Measurements from ENCODE around the gene MUC5B. TPM values are rescaled to one million over a fixed set of nuclear protein-coding genes. Genes with fewer than 3 reads are reported as not detected.

MUC5B gene
- total RNA-seq, 1 donor from 2014 or later: 1.2 TPM

DNA sequence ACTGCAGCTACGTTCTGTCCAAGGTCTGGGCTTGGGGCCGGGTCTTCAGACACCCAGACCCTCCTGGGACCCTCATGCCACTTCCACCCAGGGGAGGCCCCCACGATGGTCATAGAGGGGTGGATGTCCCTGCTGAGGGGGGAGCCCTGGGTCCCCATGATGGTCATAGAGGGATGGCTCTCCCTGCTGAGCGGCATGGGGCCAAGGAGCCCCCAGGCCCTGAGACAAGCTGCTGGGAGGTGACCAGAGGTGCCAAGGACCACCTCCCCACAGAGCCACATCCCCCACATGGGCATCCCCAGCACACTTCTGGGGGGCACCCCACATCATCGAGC lies 7.2 kb downstream of the MUC5B start:
- H3K9me3 ChIP-seq: no peaks in the 10 kb centered on the region
- no peaks in the 10 kb centered on the region for H3K27me3 ChIP-seq
- no peak overlapping the region for H3K4me3 ChIP-seq
- DNase-seq (peak; percentile 44), ATAC-seq (no peak)
- intact Hi-C loops (cut with DNase I): no loop called here
- H3K36me3 ChIP-seq: no peaks in the 10 kb centered on the region
- no peaks in the 10 kb centered on the region for H3K4me1 ChIP-seq
- H3K27ac ChIP-seq: no peak overlapping the region
- TF ChIP-seq, protein P1, sequence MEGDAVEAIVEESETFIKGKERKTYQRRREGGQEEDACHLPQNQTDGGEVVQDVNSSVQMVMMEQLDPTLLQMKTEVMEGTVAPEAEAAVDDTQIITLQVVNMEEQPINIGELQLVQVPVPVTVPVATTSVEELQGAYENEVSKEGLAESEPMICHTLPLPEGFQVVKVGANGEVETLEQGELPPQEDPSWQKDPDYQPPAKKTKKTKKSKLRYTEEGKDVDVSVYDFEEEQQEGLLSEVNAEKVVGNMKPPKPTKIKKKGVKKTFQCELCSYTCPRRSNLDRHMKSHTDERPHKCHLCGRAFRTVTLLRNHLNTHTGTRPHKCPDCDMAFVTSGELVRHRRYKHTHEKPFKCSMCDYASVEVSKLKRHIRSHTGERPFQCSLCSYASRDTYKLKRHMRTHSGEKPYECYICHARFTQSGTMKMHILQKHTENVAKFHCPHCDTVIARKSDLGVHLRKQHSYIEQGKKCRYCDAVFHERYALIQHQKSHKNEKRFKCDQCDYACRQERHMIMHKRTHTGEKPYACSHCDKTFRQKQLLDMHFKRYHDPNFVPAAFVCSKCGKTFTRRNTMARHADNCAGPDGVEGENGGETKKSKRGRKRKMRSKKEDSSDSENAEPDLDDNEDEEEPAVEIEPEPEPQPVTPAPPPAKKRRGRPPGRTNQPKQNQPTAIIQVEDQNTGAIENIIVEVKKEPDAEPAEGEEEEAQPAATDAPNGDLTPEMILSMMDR (IDR thresholded peaks at IDR 0.05): no peak

DNA sequence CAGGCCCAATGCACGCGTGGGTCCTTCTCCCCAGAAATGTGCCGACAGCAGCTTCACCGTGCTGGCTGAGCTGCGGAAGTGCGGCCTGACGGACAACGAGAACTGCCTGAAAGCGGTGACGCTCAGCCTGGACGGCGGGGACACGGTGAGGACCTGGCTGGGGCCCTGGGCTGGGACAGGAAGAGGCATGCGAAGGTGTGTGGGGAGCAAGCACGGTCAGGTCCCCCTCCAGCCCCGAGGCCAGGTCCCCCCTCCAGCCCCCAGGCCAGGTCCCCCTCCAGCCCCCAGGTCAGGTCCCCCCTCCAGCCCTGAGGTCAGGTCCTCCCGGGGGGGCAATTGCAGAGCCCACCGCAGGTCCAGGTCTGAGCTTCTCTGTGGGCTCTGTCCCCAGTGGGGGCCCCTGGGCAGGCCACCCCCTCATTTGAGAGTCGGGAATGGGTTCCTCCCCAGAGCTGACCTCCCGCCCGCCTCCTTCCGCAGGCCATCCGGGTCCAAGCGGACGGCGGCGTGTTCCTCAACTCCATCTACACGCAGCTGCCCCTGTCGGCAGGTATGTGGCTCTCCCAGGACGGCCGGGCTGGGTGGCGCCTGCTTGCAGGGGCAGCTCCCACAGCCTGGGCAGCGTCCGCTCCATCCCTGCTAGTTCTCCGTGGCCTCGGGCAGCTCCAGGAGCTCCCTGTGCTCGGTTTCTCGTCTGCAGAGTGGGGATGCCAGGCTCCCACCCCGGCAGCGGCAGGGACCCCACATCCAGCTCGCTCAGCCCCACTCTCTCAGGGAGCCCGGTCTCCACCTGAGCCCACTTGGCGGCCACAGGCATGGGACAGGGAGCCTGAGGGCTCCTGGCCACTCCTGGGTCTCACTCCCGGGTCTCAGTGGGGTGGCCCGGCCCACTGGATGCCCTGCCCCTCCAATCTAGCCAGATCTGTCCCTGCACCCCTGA lies 7.9 kb downstream of the MUC5B start:
- intact Hi-C loops (cut with DNase I): no loop called here
- H3K4me1 ChIP-seq: no peaks in the 10 kb centered on the region
- TF ChIP-seq, protein P1 (IDR thresholded peaks at IDR 0.05): no peak
- H3K9me3 ChIP-seq: no peaks in the 10 kb centered on the region
- no peaks in the 10 kb centered on the region for H3K36me3 ChIP-seq
- no peak overlapping the region for H3K27ac ChIP-seq
- no peak overlapping the region for H3K4me3 ChIP-seq
- no peaks in the 10 kb centered on the region for H3K27me3 ChIP-seq
- DNase-seq (peak; percentile 65), ATAC-seq (no peak)

DNA sequence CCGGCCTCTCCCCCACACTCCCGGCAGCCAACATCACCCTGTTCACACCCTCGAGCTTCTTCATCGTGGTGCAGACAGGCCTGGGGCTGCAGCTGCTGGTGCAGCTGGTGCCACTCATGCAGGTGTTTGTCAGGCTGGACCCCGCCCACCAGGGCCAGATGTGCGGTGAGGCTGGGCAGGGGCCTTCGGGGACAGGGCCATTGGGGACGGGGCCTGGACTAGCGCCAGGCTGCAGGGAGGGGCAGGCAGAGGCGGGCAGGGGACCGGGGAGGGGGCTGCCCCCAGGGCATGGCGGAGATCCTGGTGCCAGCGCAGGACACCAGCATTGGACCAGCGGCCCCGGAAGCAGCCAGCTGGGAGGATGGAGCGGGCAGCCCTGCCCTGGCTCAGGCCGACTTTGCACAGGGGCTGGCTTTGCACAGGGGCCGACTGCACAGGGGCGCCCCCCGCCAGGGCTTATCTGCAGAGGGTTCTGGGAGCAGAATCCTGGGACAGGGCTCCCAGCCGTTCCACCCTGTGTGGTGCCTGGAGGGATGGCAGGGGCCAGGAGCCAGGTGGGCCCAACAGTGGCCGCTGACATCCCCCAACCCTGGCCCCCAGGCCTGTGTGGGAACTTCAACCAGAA lies 8.6 kb downstream of the MUC5B start:
- intact Hi-C loops (cut with DNase I): no loop called here
- no peaks in the 10 kb centered on the region for H3K27me3 ChIP-seq

DNA sequence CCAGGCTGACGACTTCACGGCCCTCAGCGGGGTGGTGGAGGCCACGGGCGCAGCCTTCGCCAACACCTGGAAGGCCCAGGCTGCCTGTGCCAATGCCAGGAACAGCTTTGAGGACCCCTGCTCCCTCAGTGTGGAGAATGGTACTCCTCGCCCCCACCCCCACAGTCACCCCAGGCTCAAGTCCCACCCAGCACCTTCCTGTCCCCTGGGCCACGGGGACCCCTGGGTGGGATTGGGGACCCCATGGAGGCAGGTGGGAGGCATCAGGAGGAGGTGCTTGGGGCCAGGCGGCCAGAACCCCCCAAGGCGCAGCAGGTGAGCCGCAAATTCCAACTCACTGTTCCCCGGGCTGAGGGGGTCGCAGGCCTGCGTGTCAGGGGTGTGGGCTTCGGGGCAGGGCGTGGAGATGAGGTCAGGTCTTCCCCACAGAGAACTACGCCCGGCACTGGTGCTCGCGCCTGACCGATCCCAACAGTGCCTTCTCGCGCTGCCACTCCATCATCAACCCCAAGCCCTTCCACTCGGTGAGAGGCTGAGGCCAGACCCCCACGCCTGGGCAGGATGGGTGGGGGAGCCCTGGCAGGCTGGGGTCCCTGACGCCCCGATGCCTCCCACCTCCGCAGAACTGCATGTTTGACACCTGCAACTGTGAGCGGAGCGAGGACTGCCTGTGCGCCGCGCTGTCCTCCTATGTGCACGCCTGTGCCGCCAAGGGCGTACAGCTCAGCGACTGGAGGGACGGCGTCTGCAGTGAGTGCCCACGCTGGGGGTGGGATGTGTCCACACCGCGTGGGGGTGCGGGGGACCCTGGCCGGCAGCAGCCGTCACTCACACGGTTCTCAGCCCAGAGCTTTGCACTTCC lies 9.4 kb downstream of the MUC5B start:
- intact Hi-C loops (cut with DNase I): no loop called here
- Histone ChIP-seq H3K9me3 (no peaks in the 10 kb centered on the region), H3K4me3 (no peak overlapping the region), H3K36me3 (no peaks in the 10 kb centered on the region), H3K27me3 (no peaks in the 10 kb centered on the region), H3K27ac (no peak overlapping the region), H3K4me1 (no peaks in the 10 kb centered on the region)
- ATAC-seq (no peak), DNase-seq (peak; percentile 60)
- TF ChIP-seq, protein P1 (IDR thresholded peaks at IDR 0.05): no peak

More for the DNA sequence above, 8.6 kb downstream of the MUC5B start:
- H3K36me3 ChIP-seq: no peaks in the 10 kb centered on the region
- ATAC-seq (no peak), DNase-seq (peak; percentile 60)
- TF ChIP-seq, protein P1 (IDR thresholded peaks at IDR 0.05): no peak
- no peaks in the 10 kb centered on the region for H3K9me3 ChIP-seq
- no peaks in the 10 kb centered on the region for H3K4me1 ChIP-seq
- H3K4me3 ChIP-seq: no peak overlapping the region
- no peak overlapping the region for H3K27ac ChIP-seq

DNA sequence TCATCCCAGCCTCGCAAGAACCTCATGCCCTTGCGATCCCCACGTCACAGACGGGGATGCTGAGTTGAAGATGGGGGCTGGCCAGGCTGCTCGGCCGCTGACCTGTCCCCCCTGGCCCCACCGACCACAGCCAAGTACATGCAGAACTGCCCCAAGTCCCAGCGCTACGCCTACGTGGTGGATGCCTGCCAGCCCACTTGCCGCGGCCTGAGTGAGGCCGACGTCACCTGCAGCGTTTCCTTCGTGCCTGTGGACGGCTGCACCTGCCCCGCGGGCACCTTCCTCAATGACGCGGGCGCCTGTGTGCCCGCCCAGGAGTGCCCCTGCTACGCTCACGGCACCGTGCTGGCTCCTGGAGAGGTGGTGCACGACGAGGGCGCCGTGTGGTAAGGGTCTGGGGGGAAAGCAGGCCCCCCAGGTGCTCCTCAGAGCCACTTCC lies 10.0 kb downstream of the MUC5B start:
- Histone ChIP-seq H3K27ac (no peak overlapping the region), H3K27me3 (no peaks in the 10 kb centered on the region), H3K36me3 (no peaks in the 10 kb centered on the region), H3K9me3 (no peaks in the 10 kb centered on the region), H3K4me1 (no peaks in the 10 kb centered on the region), H3K4me3 (no peak overlapping the region)
- ATAC-seq: no peak
- TF ChIP-seq, protein P1 (IDR thresholded peaks at IDR 0.05): no peak
- intact Hi-C loops (cut with DNase I): no loop called here
- DNase-seq: peak; percentile 60

Data from upper lobe of right lung (tissue), 1 donor.